Activated T-cell treated with anti-CD3 and anti-CD28 coated beads, Interleukin-2, amount 50 U/mL, for 48 hours (primary cell): ENCODE data around the gene ROGDI.
"Not testable (repeated sequence)": the region's sequence is repeated elsewhere in the genome, so short reads cannot be mapped to it uniquely, and the experiment has no call there.

Source experiments
- DNase-seq, 2 experiments: peaks; one replicate each; pipeline ENCODE4 v3.0.0-alpha.2; 2020

Gene ROGDI

GRCh38 chr16:4790261-4790660, 12.2 kb downstream of the ROGDI start:
- no peak for DNase-seq

- DNase-seq = no peak
Measured at GRCh38 chr16:4788910-4789309, 13.5 kb downstream of the ROGDI start.

GRCh38 chr16:4788489-4788889, 13.9 kb downstream of the ROGDI start:
- DNase-seq = no peak

GRCh38 chr16:4787627-4788482, 14.6 kb downstream of the ROGDI start, which contains the start of gene SEPTIN12:
SEPTIN12 (minus strand) TSS chr16:4788345; CDS start chr16:4787645, 700 bp downstream.
- DNase-seq = no peak

- no peak for DNase-seq
Measured at GRCh38 chr16:4787068-4787467, 15.4 kb downstream of the ROGDI start.

GRCh38 chr16:4785758-4786433, 16.5 kb downstream of the ROGDI start:
- no peak for DNase-seq

- not testable (repeated sequence) for DNase-seq
Measured at GRCh38 chr16:4784444-4784987, 17.9 kb downstream of the ROGDI start.

- no peak for DNase-seq
Measured at GRCh38 chr16:4783951-4784336, 18.5 kb downstream of the ROGDI start.

- DNase-seq = no peak
Measured at GRCh38 chr16:4783251-4783950, 19.0 kb downstream of the ROGDI start.

- DNase-seq = no peak
Measured at GRCh38 chr16:4780235-4780634, 22.2 kb downstream of the ROGDI start.

- no peak for DNase-seq
Measured at GRCh38 chr16:4778050-4778392, 24.4 kb downstream of the ROGDI start.

- no peak for DNase-seq
Measured at GRCh38 chr16:4777339-4778049, 24.9 kb downstream of the ROGDI start.

GRCh38 chr16:4776141-4776705, 26.2 kb downstream of the ROGDI start:
- no peak for DNase-seq

- no peak for DNase-seq
Measured at GRCh38 chr16:4775005-4775404, 27.4 kb downstream of the ROGDI start.

GRCh38 chr16:4772351-4772750, 30.1 kb downstream of the ROGDI start:
- DNase-seq = no peak

GRCh38 chr16:4771646-4772045, 30.8 kb downstream of the ROGDI start:
- DNase-seq = no peak

- no peak for DNase-seq
Measured at GRCh38 chr16:4769306-4769638, 33.2 kb downstream of the ROGDI start.

GRCh38 chr16:4768549-4769305, 33.7 kb downstream of the ROGDI start:
- DNase-seq = peak; percentile 96 to 97

- peak in 1 of 2 experiments; percentile 35 for DNase-seq
Measured at GRCh38 chr16:4767872-4768548, 34.4 kb downstream of the ROGDI start.

GRCh38 chr16:4766875-4767628, 35.4 kb downstream of the ROGDI start, which contains the start of gene ZNF500:
ZNF500 (minus strand) TSS chr16:4767162; CDS start chr16:4765978, 1,184 bp downstream.
- DNase-seq = peak; percentile 99 to 100
